ENCODE measurements around the gene C19orf67. TPM values are rescaled to one million over a fixed set of nuclear protein-coding genes. Genes with fewer than 3 reads are reported as not detected.

The C19orf67 gene
- total RNA-seq, 1 donor from 2014 or later: not detected

DNA sequence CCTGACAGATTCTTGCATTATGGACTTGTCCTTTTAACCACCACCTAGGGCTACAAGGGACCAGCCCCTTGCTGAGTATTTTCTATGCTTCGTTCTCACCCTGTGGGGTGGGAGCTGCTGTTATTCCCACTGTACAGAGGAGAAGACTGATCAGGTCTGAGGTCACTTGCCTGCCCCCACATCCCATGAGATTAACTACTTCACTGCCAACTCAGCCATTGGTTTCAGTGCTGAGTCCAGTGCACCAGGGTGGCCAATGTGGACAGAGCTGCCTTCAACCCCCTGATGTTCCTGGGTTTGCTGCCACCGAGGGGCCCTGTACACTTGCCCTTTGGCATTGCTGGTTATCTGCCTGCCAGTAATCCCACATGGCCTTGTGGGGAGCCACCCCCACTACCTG, 25.1 kb upstream of the C19orf67 start:
- DNase-seq (ENCODE audit: low read depth): no peak

DNA sequence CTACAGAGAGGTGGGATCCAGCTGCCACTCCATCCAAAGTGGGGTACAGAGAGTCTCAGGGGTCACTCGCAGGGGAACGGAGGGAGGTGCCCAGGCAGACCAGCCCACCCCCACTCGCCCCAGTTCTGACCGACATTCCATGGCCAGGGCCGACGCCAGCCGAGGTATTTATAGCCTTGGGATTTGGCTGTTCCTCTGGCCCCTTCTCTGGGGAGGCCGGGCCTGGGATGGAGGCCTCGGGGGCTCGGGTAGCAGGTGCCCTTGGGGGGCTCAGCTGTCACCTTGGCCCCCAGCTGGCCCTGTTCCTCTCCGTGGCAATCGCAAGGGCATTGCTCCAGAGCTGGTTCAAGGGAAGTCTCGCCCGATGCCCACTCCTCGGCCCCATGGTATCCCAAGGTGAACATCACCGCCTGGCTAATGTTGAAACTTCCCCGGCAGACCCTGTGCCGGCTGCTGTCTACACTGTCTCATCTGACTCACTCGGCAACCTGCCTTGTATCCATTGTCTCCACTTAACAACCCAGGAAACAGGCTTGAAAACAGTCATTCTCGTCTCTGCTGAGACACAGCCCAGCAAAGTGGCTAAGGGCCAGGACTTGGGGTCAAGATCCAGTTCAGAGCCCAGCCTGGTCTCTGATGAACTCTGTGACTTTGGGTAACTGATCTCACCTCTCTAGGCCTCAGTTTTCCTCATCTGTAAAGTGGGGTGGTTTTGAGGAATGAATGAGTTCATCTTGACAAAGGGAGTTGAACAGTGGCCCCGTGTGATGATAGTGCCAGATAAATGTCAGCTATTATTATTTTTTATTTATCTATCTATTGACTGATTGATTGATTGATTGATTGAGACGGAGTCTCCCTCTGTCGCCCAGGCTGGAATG, 22.2 kb upstream of the C19orf67 start:
- DNase-seq (ENCODE audit: low read depth): peak; percentile 27

DNA sequence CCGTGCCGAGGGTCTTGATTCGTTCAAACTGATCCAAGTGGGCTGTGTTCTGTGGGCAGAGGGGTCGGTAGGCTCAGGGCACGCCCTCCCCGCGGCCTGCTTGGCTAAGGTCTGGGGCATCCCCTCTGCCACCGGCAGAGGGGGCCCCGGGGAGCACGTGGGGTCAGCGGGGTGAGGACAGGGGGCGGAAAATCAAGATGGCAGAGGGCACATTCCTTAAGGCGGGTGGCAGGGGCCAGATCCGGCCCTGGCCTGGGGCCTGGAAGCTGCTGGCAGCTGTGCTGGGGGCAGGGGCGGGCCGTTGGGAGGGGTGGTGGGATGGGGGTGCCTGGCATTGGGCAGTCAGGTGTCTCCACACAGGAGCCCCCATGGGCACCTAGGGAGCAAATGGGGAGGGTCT, 21.3 kb upstream of the C19orf67 start:
- no peak for DNase-seq (ENCODE audit: low read depth)

DNA sequence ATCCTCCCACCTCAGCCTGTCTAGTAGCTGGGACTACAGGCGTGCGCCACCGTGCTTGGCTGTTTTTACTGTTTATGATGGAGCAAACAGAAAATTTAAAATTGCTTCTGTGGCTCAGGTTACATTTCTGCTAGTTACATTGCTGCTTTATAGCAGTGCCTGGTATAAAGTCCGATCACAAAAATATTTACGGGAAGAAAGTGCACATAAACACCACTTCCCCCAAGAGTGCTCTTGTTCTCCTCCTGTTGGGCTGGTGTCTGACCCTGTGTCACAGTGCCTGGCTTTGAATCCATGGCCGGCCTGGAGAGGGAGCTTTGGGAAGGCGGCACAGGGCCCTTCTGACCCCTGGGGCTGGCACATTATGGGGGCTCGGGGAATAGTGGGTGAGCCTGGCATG, 20.1 kb upstream of the C19orf67 start:
- DNase-seq (ENCODE audit: low read depth): no peak

DNA sequence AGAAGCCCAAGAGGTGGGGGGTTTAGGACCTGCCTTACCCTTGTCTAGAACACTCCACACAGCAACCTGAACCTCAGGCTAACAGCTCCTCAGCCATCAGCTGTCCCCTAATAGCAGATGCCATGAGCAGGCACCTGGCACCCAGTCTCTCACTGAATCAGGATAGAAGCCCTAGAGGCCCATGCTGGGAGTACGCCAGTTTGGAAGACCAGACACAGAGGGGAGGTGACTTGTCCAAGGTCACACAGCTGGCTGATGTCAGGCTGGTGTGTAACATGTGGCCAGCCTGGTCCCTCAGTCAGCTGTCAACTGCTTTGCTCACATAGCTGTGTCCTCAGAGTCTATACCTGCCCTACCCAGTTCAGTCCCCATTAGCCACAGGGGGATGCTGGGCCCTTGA, 17.7 kb upstream of the C19orf67 start:
- no peak for DNase-seq (ENCODE audit: low read depth)

DNA sequence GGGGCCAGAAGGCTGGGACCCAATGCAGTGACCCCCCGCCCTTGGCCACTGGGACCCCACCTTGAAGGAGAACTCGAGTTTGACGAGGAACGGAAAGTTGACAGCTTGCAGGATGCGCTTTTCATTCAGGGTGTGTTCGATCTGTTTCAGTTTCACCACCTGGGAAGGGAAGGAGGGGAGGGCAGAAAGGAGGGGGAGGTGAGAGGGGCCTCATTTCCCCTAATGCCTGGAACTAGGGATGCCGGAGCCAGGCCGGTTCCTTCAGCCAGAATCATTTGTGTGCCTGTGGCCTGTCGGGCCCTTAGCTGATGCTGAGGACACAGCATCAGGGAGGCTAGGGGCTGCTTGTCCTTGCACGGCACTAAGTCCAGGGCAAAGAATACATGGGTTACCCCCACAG, 17.2 kb upstream of the C19orf67 start:
- no peak for DNase-seq (ENCODE audit: low read depth)

DNA sequence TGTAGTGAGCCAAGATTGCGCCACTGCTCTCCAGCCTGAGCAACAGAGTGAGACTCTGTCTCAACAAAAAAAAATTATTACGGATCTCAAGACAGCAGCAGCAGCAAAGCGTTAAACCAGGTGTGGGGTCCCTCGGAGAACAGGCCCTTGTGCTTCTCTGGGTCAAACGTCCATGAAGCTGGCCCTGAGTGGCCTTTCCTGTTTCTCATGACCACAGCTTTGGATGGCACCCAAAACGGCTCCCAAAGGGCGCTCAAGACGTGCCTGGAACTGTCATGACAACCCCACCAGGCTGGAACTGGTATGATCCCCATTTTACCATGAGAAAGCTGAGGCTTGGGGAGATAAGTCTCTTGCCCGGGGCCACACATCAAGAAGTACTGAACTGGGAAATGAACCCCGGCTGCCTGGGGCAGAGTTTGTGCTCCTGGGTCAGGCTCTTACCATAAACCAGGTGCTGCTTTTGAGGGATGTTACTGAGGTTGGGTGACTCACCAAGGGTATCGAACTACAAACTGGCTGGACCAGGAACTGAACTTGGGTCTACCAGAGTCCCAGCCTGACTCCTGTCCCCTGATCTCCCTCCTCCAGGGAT, 16.6 kb upstream of the C19orf67 start:
- DNase-seq (ENCODE audit: low read depth): no peak

DNA sequence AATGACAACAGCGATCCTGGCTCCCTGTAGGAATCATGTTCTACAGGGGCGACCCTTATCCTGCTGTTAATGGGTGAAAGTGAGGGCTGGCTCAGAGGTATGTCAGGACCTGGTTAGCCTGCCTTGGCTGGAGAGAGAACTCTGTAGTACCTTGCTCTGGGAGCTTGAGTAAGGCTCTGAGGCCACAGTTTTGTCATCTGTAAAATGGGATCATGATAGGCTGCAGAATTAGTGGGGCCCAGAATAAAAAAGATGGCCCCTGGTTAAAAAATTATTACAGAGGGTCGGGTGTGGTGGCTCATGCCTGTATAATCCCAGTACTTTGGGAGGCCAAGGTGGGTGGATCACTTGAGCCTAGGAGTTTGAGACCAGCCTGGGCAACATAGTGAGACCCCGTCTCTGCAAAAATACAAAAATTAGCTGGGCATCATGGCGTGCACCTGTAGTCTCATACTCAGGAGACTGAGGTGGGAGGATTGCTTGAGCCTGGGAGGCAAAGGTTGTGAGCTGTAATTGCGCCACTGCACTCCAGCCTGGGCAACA, 15.5 kb upstream of the C19orf67 start:
- DNase-seq (ENCODE audit: low read depth): no peak

DNA sequence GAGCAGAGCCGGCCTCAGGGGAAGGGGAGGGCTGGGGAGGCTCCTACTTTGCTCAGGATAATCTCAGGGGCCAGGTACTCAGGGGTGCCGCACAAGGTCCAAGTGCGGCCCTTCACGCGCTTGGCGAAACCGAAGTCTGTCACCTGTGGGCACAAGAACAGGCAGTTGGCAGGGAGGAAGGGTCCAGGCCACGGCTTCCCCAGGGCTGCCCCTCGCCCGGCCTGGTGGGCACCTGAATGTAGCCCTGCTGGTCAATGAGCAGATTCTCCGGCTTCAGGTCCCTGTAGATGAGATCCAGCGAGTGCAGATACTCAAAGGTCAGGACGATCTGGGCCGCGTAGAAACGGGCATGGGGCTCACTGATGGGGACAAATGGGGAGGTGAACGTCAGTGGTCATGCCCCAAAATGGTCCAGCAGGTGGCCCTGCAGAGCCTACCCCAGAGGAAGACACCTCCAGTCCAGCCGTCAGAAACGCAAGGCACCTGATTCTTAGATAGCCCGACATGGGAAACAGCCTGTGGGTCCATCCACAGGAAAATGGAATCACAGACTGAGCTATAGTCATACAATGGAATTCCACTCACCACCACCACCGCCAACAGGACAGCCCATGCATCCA, 12.1 kb upstream of the C19orf67 start:
- DNase-seq (ENCODE audit: low read depth): no peak

DNA sequence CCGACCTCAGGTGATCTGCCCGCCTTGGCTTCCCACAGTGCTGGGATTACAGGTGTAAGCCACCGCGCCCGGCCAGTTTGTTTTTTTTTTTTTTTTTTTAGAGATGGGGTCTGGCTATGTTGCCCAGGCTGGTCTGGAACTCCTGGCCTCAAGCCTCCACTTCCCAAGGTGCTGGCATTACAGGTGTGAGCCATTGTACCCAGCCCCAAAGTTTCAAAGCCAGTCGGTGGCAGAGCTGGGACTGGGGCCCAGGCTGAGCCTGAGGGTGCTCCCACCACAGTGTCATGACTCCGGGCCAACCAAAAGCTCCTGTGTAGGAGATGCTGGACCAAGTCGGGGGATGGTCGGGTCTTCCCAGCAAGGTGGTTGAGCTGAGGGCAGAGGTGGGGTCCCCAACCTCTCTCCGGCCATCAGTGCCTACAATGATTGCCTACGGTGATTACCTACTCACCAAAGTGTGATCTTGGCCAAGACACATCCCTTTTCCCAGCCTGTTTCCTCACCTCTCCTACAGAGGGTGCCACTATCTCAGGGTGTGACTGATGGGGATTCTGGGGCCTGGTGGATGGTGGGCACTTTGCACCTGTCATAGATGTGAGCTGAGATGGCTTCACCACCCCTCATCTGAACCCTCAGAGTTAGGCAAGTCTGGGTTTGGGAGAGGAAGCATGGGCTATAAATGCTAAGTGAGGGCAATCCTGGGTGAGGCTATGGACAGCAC, 10.8 kb upstream of the C19orf67 start:
- DNase-seq (ENCODE audit: low read depth): no peak

DNA sequence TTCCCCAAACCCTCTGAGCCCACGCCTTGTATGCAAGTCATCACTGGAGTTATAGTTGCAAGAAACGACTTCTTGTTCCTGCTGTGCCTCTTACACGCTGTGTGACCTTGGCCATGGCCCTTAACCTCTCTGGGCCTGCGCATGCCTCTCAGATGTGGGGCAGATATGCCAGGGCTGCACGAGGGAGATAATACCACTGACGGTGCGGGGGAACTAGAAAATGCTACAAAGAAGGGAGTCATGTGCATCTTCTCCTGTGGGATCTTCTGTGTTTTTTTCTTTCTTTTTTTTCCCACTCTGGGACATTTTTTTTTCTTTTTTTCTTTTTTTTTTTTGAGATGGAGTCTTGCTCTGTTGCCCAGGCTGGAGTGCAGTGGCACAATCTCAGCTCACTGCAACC, 9.3 kb upstream of the C19orf67 start:
- no peak for DNase-seq (ENCODE audit: low read depth)

DNA sequence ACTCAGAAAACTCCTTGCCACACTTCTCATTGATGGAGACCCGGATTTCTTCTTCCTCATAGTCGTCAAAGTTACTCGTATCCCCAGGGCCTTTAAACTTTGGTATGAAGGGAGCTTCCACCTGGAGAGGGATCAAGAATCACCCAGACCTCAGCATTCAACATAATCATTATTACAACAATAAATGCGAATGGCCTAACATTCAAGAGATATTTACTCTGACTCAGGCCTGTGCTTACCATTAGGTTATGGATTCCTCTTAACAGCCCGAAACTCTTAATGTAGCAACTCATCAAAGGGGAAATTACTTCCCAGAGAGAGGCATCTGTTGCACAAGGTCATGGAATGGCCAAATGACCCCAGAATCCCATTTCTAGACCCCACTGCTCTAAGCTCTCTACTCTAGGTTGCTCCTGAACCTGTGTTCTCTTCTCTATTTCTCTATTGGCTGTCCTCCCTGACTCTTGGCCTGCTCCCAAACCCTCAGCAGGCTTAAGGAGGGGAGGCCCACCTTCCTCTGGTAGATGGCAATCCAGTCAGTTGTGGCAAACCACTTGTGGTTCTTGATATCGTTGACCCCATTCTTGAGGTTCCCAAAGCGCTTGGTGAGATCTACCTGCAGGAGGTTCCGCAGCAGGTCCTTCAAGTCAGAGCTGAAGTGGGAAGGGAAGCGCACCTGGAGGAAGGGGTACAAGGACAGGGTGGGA, 7.7 kb upstream of the C19orf67 start:
- no peak for DNase-seq (ENCODE audit: low read depth)

DNA sequence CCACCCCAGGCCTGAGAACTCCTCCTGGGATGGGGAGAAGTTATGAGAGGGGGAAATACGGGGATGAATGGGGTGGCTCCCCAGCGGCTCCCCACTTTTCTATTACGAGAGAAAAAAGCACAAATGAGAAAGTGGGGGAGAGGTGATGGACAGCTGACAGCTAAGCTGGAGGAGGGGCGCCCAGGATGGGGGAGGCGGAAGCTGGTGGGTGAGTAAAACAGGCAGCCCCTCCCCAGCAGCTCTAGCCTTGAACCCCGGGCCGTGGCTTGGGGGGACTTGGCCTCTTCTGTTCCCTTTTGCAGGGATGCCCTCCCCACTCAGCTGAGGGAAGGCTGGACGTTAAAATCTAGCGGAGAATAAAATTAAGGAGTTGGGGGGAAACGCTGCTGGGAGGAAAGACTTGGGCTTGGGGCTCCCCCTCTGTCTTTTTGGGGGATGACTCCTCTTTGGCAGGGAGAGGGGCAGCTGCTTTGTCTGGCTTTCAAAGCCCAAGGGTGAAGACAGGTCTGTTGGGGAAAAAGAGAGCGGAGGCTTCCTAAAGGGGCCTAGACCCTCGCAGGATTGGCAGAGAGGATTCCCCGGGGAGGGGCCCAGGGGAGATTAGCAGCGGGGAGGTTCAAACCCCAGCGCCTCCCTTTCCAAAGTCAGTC, 6.4 kb upstream of the C19orf67 start:
- DNase-seq (ENCODE audit: low read depth): no peak

DNA sequence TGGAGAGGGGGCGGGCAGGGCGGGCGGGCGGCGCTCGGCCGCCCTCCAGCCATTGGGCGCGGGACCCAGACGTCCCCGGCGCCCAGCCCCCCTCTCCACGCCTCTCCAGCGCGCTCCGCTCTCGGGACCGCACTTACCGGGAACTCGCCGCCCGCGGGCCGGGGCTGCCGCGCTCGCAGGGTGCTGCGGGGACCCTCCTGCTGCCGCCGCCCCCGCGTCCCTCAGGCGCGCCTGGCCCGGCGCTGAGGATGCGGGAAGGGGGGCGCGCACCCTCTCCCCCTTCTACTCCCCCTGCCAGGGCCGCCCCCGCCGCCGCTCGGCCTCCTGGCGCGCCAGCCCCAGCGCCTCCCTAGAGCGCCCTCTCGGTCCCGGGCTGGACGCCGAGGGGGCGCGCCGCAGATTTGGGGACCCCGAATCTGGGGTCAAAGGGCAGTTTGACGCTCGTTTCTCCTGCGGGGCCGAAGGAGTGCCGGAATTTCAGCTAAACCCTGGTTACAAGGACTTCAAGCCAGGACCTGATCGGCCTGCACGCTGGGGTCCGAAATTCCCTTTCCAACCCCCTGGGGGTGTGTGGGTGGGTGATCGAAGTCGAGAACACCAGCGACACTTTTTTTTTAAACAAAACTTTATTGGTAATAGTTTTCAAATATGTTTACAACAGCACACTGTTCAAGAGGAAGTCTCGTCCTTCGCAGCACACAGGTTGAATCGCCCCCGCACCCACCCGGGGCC, 5.7 kb upstream of the C19orf67 start:
- DNase-seq (ENCODE audit: low read depth): peak; percentile 73

DNA sequence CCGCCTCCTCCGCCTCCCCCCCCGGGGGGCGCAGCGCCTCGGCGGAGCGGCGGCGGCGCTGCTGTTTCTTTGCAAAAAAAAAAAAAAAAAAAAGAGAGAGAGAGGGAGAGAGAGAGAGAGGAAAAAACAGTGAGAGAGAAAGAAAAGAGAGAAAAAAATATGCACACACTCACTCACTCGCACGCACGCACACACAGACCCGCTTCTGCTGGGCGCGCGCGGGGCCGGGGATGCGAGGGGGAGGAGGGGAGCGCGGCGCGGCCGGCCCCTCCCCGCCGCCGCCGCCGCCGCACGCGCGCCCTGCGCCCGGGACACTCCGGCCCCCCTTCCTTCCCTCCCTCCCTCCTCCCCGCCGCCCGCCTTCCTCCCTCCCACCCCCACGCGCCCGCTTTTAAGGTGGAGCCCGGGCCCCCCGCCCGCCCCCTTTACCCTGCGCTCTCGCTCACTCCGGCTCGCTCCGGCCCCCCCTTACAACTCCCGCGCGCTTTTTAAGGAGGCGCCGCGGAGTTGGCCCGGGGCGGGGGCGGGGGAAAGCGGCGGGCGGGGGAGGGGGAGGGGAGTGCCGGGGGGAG, 5.0 kb upstream of the C19orf67 start, which contains the start of gene SAMD1:
SAMD1 (minus strand) TSS at position 243 of the 572 bp plus-strand sequence.
- DNase-seq (ENCODE audit: low read depth): peak; percentile 41

DNA sequence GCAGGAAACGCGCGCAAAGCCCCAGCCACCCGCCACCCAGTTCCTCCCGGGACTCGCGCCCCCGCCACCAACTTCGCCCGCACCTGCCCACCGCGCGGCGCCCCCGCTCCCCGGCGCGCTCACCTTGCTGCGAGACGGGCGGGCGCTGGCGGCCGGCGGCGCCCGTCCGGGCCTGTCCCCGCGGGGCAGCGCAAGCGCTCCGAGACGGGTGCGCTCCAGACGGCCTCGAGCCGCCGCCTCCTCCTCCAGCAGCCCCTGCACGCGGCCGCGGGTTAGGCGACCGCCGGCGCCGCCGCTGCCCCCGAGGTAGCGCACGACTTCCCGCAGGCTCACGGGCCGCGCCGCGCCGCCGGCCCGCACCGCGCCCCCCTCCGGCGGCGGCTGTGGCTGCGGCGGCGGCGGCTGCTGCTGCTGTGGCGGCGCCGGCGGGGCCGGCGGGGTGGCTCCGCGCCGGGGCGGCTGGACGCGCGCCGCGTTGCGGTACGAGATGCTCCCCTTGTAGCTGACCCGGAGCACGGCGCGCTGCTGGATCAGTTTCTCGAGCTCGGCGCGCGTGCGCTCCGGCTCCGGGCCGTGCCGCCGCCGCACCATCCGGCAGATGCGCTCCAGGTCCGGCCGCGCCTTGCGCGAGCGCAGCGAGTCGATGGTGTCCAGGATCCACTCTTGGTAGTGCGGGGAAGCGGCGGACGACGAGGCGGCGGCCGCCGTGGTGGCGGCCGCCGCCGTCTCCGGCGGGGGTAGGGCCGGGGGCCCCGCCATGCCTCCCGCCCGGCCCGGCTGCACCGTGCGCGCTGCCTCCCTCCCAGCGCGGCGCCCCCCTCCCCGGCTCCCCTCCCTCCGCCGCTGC, 4.3 kb upstream of the C19orf67 start:
- DNase-seq (ENCODE audit: low read depth): no peak

DNA sequence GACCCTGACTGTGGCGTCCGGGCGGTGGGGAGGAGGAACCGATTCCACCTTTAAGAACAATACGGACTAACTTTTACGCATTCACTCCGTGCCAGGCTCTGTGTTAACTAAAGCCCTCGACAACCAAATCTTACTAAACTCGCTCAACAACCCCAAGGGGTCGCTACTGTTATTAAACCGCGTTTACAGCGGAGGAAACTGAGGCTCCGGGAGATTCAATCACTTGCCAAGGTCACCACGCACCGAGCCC, 3.8 kb upstream of the C19orf67 start:
- DNase-seq (ENCODE audit: low read depth): no peak

DNA sequence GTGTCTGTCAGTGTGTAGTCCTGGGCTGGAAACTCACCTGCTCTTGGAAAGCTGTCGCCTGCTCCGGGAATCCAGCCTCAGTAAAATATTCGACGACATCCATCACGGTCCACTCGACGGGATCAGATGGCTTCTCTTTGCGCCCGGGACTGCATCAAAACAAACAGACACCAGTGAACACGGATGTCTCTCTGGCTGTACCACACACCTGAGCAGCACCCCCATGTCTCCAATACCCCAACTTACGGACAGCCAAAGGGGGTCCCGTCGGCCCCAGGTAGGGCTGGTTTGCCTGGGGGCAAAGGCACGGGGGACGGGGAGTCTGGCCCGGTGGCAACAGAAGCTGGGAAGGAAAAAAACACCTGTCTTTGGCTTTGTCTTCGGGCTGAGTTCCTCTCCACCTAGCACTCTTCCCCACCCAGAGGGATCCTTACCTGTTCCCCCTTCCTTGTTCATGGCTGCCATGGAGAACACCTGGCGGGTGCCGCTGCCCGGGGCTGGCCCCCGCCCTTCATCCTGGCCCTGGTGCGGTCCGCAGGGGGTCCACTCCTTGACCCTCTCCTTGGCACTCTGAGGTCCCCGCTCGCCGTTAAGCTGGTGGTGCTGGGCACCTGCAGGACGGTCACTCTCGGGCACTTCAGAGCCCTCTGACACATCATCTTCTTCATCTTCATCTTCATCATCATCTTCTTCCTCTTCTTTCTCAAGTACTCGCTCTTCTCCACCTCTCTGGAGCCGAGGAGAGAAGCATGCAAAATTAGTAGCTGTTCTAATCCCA, 3.2 kb upstream of the C19orf67 start:
- no peak for DNase-seq (ENCODE audit: low read depth)

All from renal cortical epithelial cell (primary cell).